Measurements from ENCODE around the gene PWWP2A.

The PWWP2A gene

DNA sequence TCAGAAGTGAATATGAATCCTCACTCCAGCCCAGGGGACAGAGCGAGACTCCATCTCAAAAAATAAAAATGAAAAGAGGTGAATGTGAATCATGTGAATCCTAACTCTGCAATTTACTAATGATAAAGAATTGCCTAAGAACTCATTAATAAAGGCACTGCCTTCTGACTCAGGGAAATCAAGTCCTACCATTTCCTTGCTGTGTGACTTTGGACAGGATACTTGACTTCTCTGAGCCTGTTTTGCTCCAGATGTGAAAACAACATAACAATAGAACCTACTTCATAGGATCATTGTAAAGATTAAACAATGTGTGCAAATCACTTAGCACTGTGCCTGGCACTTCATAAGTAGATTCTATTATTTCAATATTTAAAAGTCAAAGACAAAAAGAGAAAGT lies 15.1 kb upstream of the PWWP2A start:
- in situ Hi-C loops (cut with HindIII; ENCODE audit: low pct_ligation_motif_present, low pct_unique_long_range_greater_than_20kb, low sequenced_read_pairs) = no loop called here
- no peak for DNase-seq

- in situ Hi-C loops (cut with HindIII; ENCODE audit: low pct_ligation_motif_present, low pct_unique_long_range_greater_than_20kb, low sequenced_read_pairs) = no loop called here
- no peak for DNase-seq
These were observed 14.7 kb upstream of the PWWP2A start for GRCh38 chr5:160133918-160134304.

DNA sequence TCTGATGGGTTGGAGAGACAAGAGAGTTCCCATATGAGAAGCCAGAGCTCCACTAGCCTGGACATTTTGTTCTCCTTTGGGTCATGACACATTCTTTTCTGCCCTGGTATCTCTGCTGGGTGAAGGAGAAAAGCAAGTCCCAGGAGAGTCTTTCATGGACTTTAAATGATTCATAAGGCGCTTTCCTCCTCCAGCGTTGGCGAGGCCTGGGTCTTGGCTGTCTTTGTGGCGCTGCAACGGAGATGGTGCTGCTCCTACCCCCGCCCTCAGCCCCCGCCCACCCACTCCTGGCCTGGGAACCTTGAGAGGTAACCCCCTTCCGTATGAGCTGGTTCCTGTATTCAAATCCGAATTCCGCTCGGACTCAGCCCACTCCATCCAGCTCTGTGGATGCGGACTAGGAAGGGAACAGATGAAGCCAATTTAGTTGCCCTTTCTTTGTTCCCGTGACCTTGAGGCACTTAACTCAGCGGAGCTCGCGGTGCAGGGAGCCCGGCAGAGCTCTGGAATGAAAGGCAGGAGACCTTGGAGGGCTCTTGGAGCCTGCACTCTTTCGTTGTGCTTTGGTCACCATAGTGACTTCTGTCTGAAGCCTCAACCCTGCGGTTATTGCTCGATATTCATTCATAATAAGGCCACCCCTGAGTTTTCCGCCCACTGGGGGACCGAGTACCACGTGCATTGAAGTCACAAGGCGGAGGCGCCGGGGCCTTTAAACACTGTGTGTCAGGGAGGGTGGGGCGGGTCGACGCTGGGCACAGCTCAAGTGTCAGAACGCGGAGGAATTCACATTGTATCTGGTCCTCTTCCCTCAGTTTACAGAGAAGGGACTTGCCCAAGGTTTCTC lies 14.0 kb upstream of the PWWP2A start:
- in situ Hi-C loops (cut with HindIII; ENCODE audit: low pct_ligation_motif_present, low pct_unique_long_range_greater_than_20kb, low sequenced_read_pairs) = no loop called here
- DNase-seq = no peak

GRCh38 chr5:160129841-160130240 lies 10.6 kb upstream of the PWWP2A start:
- DNase-seq = no peak
- in situ Hi-C loops (cut with HindIII; ENCODE audit: low pct_ligation_motif_present, low pct_unique_long_range_greater_than_20kb, low sequenced_read_pairs) = no loop called here

DNA sequence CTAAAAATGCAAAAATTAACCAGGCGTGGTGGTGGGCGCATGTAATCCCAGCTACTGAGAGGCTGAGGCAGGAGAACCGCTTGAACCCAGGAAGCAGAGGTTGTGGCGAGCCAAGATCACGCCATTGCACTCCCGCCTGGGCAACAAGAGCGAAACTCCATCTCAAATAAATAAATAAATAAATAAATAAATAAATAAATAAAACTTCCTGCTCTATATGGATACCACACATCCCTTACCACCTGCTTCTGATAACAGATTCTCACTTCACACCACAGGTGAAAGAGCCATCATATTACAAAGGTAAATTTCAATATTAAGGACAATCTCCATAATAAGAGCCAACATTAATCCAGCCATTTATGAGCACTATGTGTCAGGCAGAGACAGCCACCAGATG lies 9.4 kb upstream of the PWWP2A start:
- in situ Hi-C loops (cut with HindIII; ENCODE audit: low pct_ligation_motif_present, low pct_unique_long_range_greater_than_20kb, low sequenced_read_pairs) = no loop called here
- DNase-seq = no peak

- no peak for DNase-seq
- in situ Hi-C loops (cut with HindIII; ENCODE audit: low pct_ligation_motif_present, low pct_unique_long_range_greater_than_20kb, low sequenced_read_pairs) = no loop called here
These were observed 636 bp upstream of the PWWP2A start for GRCh38 chr5:160119905-160120266.

DNA sequence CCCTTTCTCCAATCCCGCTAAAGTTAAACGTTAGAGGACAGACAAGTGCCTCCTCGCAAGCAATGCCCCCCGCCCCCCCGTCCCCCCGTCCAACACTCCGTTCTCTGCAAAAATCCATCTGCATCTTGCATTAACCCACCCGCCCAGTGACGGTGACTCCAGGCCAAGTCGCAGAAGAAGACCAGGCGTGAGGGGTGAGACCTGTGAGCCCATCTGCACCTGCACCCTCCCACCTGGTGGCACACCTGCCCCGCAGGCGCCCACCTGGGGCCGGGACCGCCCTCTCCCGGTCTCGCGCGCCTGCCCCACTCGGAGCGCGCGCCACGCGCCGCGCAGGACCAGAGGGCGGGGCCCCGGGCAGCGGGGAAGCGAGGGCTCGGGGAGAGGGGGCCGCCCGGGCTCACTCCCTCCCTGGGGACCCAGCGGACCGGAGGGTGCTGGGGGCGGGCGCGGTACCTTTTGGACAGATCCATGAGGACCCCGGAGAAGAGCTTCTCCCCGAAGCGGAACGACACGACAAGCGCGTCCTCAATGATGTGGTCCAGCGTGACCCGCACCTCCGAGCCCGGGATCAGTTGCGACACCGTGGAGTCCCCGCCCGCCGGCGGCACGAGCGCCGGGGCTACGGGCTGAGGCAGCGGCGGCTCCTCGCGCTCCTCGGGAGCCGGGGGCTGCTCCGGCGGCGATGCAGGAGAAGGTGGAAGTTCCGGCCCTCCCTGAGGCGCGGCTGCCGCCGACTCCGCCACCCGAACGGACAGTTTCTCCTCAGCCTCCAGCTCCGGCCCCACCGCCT lies 705 bp downstream of the PWWP2A start:
- in situ Hi-C loops (cut with HindIII; ENCODE audit: low pct_ligation_motif_present, low pct_unique_long_range_greater_than_20kb, low sequenced_read_pairs) = no loop called here
- DNase-seq = peak; percentile 5

DNA sequence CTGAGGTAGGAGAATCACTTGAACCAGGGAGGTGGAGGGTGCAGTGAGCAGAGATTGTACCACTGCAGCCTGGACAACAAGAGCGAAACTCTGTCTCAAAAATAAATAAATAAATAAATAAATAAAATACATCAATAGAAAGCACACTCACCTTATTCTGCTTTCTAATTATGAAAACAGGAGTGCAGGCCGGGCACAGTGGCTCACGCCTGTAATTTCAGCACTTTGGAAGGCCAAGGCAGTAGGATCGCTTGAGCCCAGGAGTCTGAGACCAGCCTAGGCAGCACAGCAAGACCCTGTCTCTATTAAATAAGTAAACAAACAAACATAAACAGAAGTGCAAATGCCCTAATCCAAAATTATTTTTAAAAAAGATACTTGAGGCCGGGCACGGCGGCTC lies 2.3 kb downstream of the PWWP2A start:
- no peak for DNase-seq
- in situ Hi-C loops (cut with HindIII; ENCODE audit: low pct_ligation_motif_present, low pct_unique_long_range_greater_than_20kb, low sequenced_read_pairs) = no loop called here

DNA sequence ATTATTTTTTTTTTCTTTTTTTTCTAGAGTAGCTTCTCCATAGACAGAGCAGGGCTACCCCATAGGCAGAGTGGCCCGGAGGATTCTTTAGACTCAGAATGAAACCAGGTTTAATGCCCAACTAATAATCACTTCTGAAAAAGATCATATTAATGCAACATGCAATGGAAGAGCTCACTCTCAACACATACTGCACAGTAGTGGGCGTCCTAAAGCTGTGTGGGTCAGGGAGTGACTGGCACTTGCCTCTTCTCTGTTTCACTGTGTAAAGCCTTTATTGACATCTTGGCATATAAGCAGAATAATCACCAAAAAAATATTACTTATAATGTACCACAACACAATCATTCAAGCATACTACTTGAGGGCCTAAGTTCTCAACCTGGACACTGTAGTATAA lies 11.1 kb downstream of the PWWP2A start:
- no peak for DNase-seq
- in situ Hi-C loops (cut with HindIII; ENCODE audit: low pct_ligation_motif_present, low pct_unique_long_range_greater_than_20kb, low sequenced_read_pairs) = no loop called here

DNA sequence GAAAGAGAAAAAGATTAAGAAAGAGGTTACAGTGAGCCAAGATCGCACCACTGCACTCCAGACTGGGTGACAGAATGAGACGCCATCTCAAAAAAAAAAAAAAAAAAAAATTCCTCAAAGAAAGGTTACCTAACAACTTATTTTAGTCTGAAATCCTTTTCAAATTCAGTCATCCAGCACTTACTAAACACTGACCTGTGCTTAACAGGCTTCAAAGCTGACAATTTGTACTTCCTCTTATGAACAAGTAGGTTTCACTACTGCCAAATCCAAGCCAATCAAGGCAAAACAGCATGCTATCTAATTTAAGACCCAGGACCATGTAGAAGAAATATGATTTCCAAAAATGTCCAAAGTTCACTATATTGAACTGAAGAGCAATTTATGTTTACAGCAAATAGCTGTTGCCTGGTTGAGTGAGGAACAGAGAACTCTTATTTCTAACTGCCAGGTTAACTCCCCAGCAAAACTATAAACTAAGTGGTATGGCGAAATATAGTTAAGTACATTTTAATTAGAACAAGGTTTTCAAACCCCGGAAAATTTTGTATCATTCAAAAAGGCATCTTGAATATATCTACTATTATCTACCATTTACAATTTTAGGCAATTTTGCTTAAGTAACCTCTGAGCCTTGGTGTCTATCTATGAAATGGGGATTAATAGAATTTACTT lies 13.4 kb downstream of the PWWP2A start:
- in situ Hi-C loops (cut with HindIII; ENCODE audit: low pct_ligation_motif_present, low pct_unique_long_range_greater_than_20kb, low sequenced_read_pairs) = no loop called here
- DNase-seq = no peak

- in situ Hi-C loops (cut with HindIII; ENCODE audit: low pct_ligation_motif_present, low pct_unique_long_range_greater_than_20kb, low sequenced_read_pairs) = no loop called here
- no peak for DNase-seq
These were observed 21.3 kb downstream of the PWWP2A start for GRCh38 chr5:160097991-160098390.

DNA sequence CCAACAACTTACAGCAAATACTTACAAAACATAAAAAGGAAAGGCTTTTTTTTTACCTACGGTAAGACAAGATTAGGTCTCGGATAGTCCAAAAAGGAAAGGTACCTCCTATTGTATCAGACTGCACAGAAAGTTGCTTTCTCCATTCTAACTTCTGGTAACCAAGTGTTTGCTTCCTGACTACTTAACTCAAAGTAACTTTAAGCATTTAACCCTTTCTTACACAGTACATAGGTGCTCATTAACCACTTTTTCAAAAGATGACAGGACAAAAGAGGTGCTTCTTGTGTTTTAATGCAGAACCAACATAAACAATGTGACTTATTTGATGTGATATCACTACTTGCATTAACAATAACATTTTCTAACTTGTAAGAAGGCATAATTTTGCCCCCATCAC lies 23.1 kb downstream of the PWWP2A start:
- in situ Hi-C loops (cut with HindIII; ENCODE audit: low pct_ligation_motif_present, low pct_unique_long_range_greater_than_20kb, low sequenced_read_pairs) = no loop called here
- DNase-seq = no peak

DNA sequence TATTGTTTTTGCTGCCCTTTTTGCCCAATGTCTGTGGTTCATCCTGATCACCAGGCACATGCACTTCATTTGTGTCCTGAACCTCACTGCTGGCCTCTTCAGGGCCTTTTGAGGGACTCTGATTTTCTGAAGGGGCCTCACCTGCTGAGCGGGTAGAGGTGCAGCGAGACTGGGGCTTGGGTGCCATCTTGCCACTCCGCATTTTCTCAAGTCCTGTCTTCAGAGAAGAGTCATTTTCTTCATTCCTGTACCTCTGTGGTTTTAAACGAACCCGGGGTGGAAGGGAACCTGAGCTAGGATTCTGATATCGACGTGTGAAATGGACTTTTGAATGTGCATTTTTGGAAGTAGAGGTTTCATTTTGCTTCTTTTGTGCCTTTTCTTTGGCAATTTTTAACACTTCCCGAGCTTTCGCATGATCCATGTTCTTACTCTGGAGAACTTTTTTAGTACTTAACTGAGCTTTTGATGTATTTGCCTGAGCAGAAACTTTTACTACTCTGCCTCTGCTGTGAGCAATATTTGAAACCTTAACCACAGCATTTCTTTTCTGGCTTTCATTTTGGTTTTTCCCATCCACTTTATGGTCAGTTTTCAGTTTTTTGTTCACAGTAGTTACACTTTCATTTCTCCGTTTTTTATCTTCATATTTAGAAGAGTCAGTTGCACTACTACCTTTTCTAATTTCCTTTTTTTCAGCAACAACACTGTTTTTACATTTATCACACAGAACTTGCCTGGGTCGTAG lies 26.1 kb downstream of the PWWP2A start:
- in situ Hi-C loops (cut with HindIII; ENCODE audit: low pct_ligation_motif_present, low pct_unique_long_range_greater_than_20kb, low sequenced_read_pairs) = no loop called here
- DNase-seq = no peak

- no peak for DNase-seq
- in situ Hi-C loops (cut with HindIII; ENCODE audit: low pct_ligation_motif_present, low pct_unique_long_range_greater_than_20kb, low sequenced_read_pairs) = no loop called here
These were observed 26.7 kb downstream of the PWWP2A start for GRCh38 chr5:160092514-160092913.

GRCh38 chr5:160090059-160090458 lies 29.2 kb downstream of the PWWP2A start:
- no peak for DNase-seq
- in situ Hi-C loops (cut with HindIII; ENCODE audit: low pct_ligation_motif_present, low pct_unique_long_range_greater_than_20kb, low sequenced_read_pairs) = no loop called here

- in situ Hi-C loops (cut with HindIII; ENCODE audit: low pct_ligation_motif_present, low pct_unique_long_range_greater_than_20kb, low sequenced_read_pairs) = no loop called here
These were observed 29.7 kb downstream of the PWWP2A start for GRCh38 chr5:160089531-160089930.

DNA sequence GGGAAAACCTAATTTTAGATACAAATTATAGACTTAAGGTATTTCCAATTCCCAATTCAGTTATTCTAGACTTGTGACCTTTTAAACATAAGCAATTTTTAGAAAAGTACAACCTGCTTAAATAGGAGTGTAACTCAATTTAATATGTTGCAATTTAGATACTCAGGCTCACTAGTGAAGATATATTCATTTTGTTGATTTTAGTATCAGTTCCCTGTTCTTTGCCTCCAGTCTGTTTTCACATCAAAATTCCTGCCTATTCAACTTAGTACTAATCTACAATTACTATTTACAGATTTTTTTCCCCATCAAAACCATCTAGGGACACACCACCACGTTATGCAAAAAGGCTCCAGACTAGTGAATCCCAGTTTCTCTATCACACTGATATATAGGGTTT lies 30.4 kb downstream of the PWWP2A start:
- in situ Hi-C loops (cut with HindIII; ENCODE audit: low pct_ligation_motif_present, low pct_unique_long_range_greater_than_20kb, low sequenced_read_pairs) = no loop called here

More at GRCh38 chr5:160089531-160089930, 29.7 kb downstream of the PWWP2A start:
- DNase-seq = no peak

DNA sequence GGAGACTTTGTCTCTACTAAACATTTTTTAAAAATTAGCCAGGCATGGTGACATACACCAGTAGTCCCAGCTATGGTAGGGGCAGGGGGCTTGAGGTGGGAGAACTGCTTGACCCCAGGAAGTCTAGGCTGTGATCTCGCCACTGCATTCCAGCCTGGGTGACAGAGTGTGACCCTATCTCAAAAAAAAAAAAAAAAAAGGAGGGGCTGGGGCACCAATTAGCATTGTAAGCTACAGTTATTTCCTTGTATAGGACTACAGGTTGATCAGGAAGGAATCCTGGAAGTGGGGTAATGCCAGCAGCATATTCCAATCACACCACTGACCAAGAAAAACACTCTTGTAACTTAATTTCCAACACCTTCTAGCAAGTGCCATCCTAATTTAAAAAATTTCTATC lies 32.1 kb downstream of the PWWP2A start:
- in situ Hi-C loops (cut with HindIII; ENCODE audit: low pct_ligation_motif_present, low pct_unique_long_range_greater_than_20kb, low sequenced_read_pairs) = no loop called here

More for the DNA sequence above, 30.4 kb downstream of the PWWP2A start:
- DNase-seq = no peak

DNA sequence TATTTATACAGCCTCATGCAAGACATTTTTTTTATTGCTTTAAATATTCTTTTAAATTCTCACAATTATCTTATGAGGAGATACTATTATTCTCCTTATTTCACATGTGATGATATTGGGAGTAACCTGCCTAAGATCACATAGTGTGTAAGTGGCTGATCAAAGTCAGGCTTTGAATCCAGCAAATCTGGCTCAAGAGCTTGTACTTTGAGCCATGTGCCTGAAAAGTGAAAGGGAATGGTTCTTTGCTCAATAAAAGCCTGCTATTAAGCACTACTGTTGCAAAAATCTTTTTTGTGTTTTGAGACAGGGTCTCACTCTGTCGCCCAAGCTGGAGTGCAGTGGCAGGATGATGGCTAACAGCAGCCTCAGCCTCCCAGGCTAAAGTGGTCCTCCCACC lies 35.1 kb downstream of the PWWP2A start:
- DNase-seq = peak; percentile 3
- in situ Hi-C loops (cut with HindIII; ENCODE audit: low pct_ligation_motif_present, low pct_unique_long_range_greater_than_20kb, low sequenced_read_pairs) = no loop called here

More for the DNA sequence above, 32.1 kb downstream of the PWWP2A start:
- no peak for DNase-seq
